ENCODE results near the gene DDHD1.

Gene DDHD1

DNA sequence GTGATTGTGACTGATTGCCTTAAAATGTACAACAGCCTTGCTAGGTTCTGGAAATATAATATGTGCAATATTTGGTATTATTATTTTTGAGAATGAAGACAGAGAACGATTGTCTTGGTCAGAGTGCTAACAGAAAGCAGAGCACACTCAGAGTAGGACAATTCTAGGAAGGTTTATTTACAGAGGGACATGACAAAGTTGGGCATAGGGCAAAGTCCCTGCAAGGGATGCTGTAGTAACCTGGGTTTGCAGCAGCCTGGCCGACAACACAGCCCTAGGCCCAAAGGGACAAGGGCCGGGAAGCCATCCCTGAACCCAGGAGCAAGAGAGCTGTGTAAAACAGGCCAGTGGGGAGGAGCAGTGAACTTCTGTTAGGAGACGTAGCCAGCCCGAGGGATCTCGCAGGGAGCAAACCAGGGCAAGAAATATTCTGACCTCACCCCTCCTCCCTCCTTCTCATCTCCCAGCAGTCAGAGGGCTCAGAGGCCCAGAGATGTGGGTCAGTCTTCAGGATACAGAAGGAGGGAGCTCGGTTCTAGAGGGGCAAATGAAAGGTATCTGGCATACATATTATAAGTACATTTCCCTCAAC, 151.2 kb downstream of the DDHD1 start:
- DNase-seq, result no peak

DNA sequence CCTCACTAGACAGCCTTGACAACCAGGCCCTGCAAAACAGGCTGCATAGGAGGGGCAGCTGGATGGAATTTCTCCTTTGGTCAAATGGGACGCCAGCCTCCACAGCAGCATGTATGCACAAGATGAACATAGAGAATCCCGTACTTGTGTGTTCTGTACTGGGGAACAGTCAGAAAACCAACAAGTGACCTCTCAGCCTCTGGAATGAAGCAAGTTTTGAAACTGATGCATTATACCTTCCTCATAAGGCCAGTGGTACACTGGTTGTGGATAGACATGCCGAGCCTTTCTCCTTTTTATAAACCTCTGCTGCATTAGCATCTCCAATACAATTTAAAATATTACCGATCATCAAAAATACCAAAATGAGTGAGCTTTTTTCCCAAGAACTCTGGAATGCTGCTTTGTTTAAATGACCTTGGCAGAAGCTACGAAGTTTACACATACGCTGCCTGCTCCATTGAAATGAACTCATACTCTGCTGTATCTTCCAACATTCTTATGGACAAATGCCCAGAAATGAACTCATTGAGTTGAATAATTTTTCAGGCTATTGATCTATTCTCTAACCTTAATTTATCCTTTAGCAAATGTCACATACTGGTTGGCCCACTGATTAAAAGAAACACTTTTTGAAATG, 154.6 kb downstream of the DDHD1 start:
- DNase-seq, result no peak

DNA sequence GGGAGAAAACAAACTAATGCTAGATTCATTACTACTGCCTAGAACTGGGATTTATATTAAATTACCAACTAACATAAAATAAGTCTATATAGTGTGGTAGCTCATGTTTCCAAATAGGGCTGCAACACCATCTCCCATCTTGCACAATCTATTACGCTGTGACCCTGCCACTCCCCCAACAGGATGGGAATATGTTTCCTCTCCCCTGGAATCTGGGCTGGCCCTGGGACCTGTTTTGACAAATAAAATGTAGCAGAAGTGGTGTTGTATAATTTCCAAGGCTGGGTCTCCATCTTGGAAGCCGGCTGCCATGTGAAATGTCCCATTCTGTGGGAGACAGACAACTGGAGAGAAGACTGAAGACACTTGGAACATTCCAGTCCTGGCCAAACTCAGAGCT, 156.6 kb downstream of the DDHD1 start:
- DNase-seq, result no peak

DNA sequence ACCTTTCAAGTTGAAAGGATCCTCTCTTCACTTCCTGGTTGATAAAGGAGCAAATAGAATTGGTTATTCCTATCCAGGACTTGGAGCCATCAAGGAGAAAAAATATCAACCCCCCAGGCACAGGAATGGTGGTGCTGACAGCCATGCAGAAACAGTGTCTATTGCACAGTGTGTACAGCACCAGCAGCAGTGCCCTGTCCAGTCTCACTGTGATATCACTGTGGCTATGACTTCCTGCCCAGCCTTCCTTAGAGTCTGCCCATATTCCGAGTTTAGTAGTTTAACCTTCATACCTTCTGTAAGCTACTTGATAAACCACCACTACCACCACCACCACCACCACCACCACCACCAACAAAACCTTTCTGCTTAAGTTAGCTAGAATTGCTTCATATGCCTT, 157.1 kb downstream of the DDHD1 start:
- no peak for DNase-seq

DNA sequence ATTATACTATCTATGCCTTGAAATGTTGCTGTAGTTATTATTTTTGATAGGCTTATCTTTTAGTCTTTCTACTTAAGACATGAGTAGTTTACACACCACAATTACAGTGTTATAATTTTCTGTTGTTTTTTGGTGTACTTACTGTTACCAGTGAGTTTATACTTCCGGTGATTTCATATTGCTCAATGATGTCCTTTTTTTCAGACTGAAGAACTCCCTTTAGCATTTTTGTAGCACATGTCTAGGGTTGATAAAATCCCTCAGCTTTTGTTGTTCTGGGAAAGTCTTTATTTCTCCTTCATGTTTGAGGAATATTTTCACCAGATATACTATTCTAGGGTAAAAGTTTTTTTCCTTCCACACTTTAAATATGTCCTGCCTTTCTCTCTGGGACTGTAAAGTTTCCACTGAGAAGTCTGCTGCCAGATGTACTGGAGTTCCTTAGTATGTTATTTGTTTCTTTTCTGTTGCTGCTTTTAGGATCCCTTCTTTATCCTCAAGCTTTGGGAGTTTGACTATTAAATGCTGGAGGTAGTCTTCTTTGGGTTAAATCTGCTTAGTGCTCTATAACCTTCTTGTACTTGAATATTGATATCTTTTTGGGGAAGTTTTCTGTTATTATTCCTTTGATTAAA, 160.8 kb downstream of the DDHD1 start:
- DNase-seq, result no peak

DNA sequence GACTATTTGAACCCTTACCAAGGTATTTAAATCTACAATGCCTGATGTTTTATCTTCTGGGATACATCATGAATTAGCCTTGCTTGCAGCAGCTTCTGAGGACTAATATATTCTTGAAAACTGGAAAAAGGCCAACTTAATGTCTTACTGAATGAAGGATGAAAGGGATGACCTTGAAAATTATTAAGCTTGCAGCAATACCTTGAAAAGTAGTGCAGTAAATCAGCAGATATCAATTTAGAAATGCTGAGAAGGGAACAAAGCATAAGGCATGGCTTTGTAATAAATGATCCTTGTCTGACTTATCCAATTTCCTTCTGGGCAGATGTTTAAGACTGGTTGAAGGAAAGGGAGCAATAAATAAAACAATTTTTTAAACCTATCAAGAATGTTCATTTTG, 165.0 kb downstream of the DDHD1 start:
- DNase-seq, result no peak

DNA sequence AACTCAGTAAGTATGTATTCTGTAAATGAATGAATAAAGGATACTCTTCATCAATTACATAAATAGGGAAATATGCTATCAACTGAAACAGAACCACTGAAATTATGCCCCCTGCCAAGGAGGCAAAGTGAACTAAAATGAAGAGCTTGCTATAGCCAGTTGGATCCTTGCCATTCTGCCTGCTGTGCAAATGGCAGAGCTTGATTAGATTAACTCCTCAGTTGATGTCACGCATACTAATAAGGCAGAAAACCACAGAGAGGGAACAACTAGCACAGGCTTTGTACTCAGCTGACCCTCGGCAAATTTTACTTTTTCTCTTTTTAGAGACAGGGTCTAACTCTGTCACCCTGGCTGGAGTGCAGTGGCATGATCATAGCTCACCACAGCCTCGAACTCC, 165.6 kb downstream of the DDHD1 start:
- DNase-seq, result no peak

DNA sequence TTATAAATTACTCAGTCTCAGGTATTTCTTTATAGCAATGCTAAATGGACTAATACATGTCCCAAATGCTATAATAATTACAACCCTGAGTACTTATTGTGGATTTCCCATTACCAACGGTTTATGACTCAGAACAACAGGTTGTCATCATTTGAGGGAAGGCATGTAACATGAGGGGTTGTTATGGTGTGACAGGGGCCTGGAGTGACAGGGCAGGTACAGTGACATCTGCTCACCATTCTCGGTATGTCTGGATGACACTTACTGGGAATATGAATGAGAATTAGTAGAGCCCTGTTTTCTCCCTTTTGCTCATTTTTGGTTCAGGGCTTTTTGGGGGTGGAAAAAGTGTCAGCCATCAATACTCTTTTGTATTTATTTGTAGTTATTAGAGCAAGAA, 166.1 kb downstream of the DDHD1 start:
- no peak for DNase-seq
